ENCODE measurements around the gene HMX2. TPM values are rescaled to one million over a fixed set of nuclear protein-coding genes. Genes with fewer than 3 reads are reported as not detected.

HMX2 gene
- total RNA-seq, 1 experiment from 2014 or later: 0.46 TPM

GRCh38 chr10:123139165-123139520 is 8.8 kb upstream of the HMX2 start:
- H2BK12ac ChIP-seq (ENCODE audit: insufficient read length, low read depth, low read length): no peak overlapping the region
- no peak overlapping the region for H2BK15ac ChIP-seq (ENCODE audit: low read depth, low read length)
- Mint-ChIP-seq H3K27me3 (ENCODE audit: low read depth) (peaks cover 98% of the 10 kb centered on the region), H3K27ac (no peak overlapping the region), H3K4me3 (peak overlapping the region in 1 of 2 experiments; percentile 78; a peak in 3 of 5 replicates), H3K4me1 (peaks cover 29 to 61% of the 10 kb centered on the region in 2 experiments), H3K36me3 (ENCODE audit: insufficient read depth in 1 of 3, low read depth in 3 of 3) (no peaks in the 10 kb centered on the region), H3K9me3 (peaks cover 0 to 8% of the 10 kb centered on the region in 2 experiments; a peak in 3 of 5 replicates)
- WGBS (ENCODE audit: extremely low coverage, insufficient read length, low lambda C conversion rate): no CpG with 5 or more reads among the region's 7 CpGs
- no peak overlapping the region for H4K91ac ChIP-seq (ENCODE audit: insufficient read length, low read depth, low read length)
- no peak overlapping the region for H2AK5ac ChIP-seq (ENCODE audit: insufficient read length, low read length)
- H3K9ac ChIP-seq (ENCODE audit: extremely low read depth, insufficient read length, low read length): no peak overlapping the region
- H3K27me3 ChIP-seq (ENCODE audit: insufficient read depth, low read length): peaks cover 85% of the 10 kb centered on the region
- H3K14ac ChIP-seq (ENCODE audit: insufficient read depth, low read length): no peak overlapping the region
- no peaks in the 10 kb centered on the region for H3K9me3 ChIP-seq (ENCODE audit: control insufficient read depth, low read depth, low read length)
- H4K8ac ChIP-seq (replicated peaks; ENCODE audit: insufficient read length, low read depth, low read length): no peak overlapping the region
- H3T11ph ChIP-seq (ENCODE audit: low read length): no peak overlapping the region
- peaks cover 28% of the 10 kb centered on the region for H3K23me2 ChIP-seq (ENCODE audit: insufficient read length, low read depth, low read length, poor library complexity, severe bottlenecking)
- no peak overlapping the region for H3K27ac ChIP-seq (ENCODE audit: insufficient read length, low read depth, low read length)
- TF ChIP-seq CTCF (conservative IDR thresholded peaks at IDR 0.05): no peak
- no peak overlapping the region for H2AFZ ChIP-seq (ENCODE audit: low read length)
- no peaks in the 10 kb centered on the region for H3K79me1 ChIP-seq (ENCODE audit: insufficient read depth, low read depth, low read length, poor library complexity, severe bottlenecking)
- no peak overlapping the region for H2BK20ac ChIP-seq (ENCODE audit: low read depth, low read length, poor library complexity, severe bottlenecking)
- H3K56ac ChIP-seq (ENCODE audit: insufficient read length, low read depth, low read length): no peak overlapping the region
- no peak overlapping the region for H2BK120ac ChIP-seq (ENCODE audit: low read depth, low read length, poor library complexity, severe bottlenecking)
- DNase-seq: no peak
- H3K79me2 ChIP-seq (ENCODE audit: insufficient read depth, low read length): no peaks in the 10 kb centered on the region
- no peaks in the 10 kb centered on the region for H3K4me1 ChIP-seq (ENCODE audit: insufficient read depth, low read length)
- H4K20me1 ChIP-seq (ENCODE audit: control insufficient read depth, insufficient read depth, insufficient read length): no peaks in the 10 kb centered on the region
- H3K18ac ChIP-seq (ENCODE audit: insufficient read length, low read depth, low read length): no peak overlapping the region
- H2BK5ac ChIP-seq (ENCODE audit: insufficient read length, low read length): no peak overlapping the region
- peak overlapping the region; percentile 66 for H3K4me2 ChIP-seq (ENCODE audit: insufficient read depth, insufficient read length, low read length)
- H4K5ac ChIP-seq (ENCODE audit: insufficient read length, low read depth, low read length): no peak overlapping the region
- H3K23ac ChIP-seq (ENCODE audit: insufficient read length, low read depth, low read length): no peak overlapping the region
- H3K4ac ChIP-seq (ENCODE audit: low read depth, low read length): no peak overlapping the region
